ENCODE measurements around the gene PIEZO1. TPM values are rescaled to one million over a fixed set of nuclear protein-coding genes. Genes with fewer than 3 reads are reported as not detected.

Gene PIEZO1
- total RNA-seq, 4 donors from 2014 or later, result 62.3 to 161 (median 123) TPM

GRCh38 chr16:88735616-88736015 is 49.4 kb downstream of the PIEZO1 start:
- intact Hi-C loops (cut with DNase I; ENCODE audit: low total_unique reads), result no loop called here
- Histone ChIP-seq H3K4me3 (no peak overlapping the region), H3K27me3 (no peaks in the 10 kb centered on the region), H3K9me3 (no peaks in the 10 kb centered on the region), H3K36me3 (no peaks in the 10 kb centered on the region), H3K4me1 (peaks cover 0 to 3% of the 10 kb centered on the region in 2 donors), H3K27ac (no peak overlapping the region)
- no peak for DNase-seq
- TF ChIP-seq POLR2A (IDR thresholded peaks at IDR 0.05) (no peak), CTCF (IDR thresholded peaks at IDR 0.05) (no peak)

- Histone ChIP-seq H3K36me3 (no peaks in the 10 kb centered on the region), H3K27me3 (no peaks in the 10 kb centered on the region), H3K4me1 (peaks cover 0 to 3% of the 10 kb centered on the region in 2 donors), H3K27ac (no peak overlapping the region), H3K9me3 (no peaks in the 10 kb centered on the region), H3K4me3 (no peak overlapping the region)
- intact Hi-C loops (cut with DNase I; ENCODE audit: low total_unique reads), result no loop called here
- TF ChIP-seq POLR2A (IDR thresholded peaks at IDR 0.05), result no peak
- TF ChIP-seq CTCF (IDR thresholded peaks at IDR 0.05), result no peak
- no peak for DNase-seq
Measured at GRCh38 chr16:88735121-88735520, 49.9 kb downstream of the PIEZO1 start.

GRCh38 chr16:88734361-88734728 is 50.7 kb downstream of the PIEZO1 start:
- intact Hi-C loops (cut with DNase I; ENCODE audit: low total_unique reads), result no loop called here
- Histone ChIP-seq H3K27me3 (no peaks in the 10 kb centered on the region), H3K36me3 (no peaks in the 10 kb centered on the region), H3K27ac (no peak overlapping the region), H3K4me1 (peaks cover 0 to 3% of the 10 kb centered on the region in 2 donors), H3K9me3 (no peaks in the 10 kb centered on the region), H3K4me3 (no peak overlapping the region)
- TF ChIP-seq CTCF (IDR thresholded peaks at IDR 0.05) (no peak), POLR2A (IDR thresholded peaks at IDR 0.05) (no peak)
- no peak for DNase-seq

- H3K36me3 ChIP-seq, result no peaks in the 10 kb centered on the region
- TF ChIP-seq CTCF (IDR thresholded peaks at IDR 0.05), result no peak
- TF ChIP-seq POLR2A (IDR thresholded peaks at IDR 0.05), result no peak
- DNase-seq, result no peak
- H3K9me3 ChIP-seq, result no peaks in the 10 kb centered on the region
- intact Hi-C loops (cut with DNase I; ENCODE audit: low total_unique reads), result no loop called here
- no peak overlapping the region for H3K4me3 ChIP-seq
- no peaks in the 10 kb centered on the region for H3K27me3 ChIP-seq
- H3K4me1 ChIP-seq, result peaks cover 0 to 3% of the 10 kb centered on the region in 2 donors
- H3K27ac ChIP-seq, result no peak overlapping the region
Measured at GRCh38 chr16:88733630-88734360, 51.2 kb downstream of the PIEZO1 start.

- H3K27ac ChIP-seq, result no peak overlapping the region
- intact Hi-C loops (cut with DNase I; ENCODE audit: low total_unique reads), result no loop called here
- no peaks in the 10 kb centered on the region for H3K27me3 ChIP-seq
- H3K36me3 ChIP-seq, result no peaks in the 10 kb centered on the region
- no peak overlapping the region for H3K4me3 ChIP-seq
- TF ChIP-seq POLR2A (IDR thresholded peaks at IDR 0.05) (no peak), CTCF (IDR thresholded peaks at IDR 0.05) (no peak)
- no peak for DNase-seq
- H3K4me1 ChIP-seq, result peaks cover 0 to 3% of the 10 kb centered on the region in 2 donors
- H3K9me3 ChIP-seq, result no peaks in the 10 kb centered on the region
Measured at GRCh38 chr16:88732961-88733294, 52.1 kb downstream of the PIEZO1 start.
